COLO829 (cell line): ENCODE measurements around the gene PPIP5K2.
A peak's percentile ranks its signal among the peaks of the same experiment; 100 is the strongest.
"Not testable (repeated sequence)": the region's sequence is repeated elsewhere in the genome, so short reads cannot be mapped to it uniquely, and the experiment has no call there.

Experiments used
- DNase-seq: peaks from one replicate; pipeline ENCODE4 v3.0.0; 2012; ENCODE audit warnings: low spot score

Gene PPIP5K2

DNA sequence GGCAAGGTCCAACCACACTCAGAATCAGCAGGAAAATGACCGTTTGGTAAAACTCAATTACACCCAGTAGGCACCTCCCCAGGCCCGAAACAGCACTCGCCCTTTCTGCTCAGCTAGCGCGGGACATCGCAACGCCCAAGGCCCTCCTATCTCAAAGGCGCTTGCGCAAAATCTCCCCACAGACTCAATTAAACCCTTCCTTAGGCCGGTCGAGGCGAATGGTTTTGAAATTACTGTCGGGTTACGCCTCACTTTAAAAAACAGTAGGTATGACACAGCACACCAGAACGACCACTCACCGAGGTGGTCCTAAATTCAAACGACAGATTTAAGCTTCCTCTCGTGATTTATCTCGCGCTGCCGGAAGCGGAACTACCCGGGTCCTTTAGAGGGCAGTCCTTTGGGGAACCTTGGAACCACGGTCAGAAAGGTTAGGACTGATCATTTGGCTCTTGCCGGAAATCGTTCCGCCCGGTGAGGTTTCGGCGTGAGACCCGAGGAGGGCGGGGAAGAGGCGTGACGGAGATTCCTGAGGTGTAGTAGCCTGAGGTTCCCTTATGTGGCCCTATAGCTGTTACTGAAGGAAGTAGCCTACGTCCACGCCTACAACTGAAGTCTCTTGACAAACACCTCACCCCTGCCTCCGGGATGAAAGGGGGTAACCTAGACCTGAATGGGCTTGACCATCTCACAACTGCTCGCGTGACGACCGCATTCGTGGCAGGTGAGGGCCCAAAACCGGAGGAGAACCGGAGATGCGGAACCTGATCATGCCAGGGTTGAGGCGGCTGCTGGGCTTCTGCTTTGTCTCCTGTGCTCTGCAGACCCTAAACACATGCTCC is at the start of gene PPIP5K2, which contains the start of gene GIN1:
TSS of gene PPIP5K2 (plus strand) at position 537 of the 842 bp plus-strand sequence. CDS start 9,289 bp downstream, outside the sequence.
TSS of gene GIN1 (minus strand) at position 374 of the 842 bp plus-strand sequence. CDS start 11,431 bp downstream, outside the sequence.
- peak; percentile 74 for DNase-seq

DNA sequence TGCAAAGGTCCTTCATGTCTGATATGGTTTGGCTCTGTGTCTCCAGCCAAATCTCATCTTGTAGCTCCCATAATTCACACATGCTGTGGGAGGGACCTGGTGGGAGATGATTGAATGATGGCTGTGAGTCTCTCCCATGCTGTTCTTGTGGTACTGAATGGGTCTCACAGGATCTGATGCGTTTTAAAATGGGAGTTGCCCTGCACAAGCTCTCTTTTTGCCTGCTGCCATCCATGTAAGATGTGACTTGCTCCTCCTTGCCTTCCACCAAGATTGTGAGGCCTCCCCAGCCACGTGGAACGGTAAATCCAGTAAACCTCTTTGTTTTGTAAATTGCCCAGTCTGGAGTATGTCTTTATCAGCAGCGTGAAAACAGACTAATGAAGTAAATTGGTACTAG is 46.6 kb upstream of the PPIP5K2 start:
- not testable (repeated sequence) for DNase-seq

DNA sequence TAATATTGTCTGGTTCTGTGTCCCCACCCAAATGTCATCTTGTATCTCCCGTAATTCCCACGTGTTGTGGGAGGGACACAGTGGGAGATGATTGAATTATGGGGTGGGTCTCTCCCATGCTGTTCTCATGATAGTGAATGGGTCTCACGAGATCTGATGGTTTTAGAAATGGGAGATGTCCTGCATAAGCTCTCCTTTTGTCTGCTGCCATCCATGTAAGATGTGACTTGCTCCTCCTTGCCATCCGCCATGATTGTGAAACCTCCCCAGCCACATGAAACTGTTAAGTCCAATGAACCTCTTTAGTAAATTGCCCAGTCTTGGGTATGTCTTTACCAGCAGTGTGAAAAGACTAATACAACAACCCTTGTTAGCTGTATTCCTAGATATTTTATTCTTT is 44.7 kb upstream of the PPIP5K2 start:
- DNase-seq: no peak

DNA sequence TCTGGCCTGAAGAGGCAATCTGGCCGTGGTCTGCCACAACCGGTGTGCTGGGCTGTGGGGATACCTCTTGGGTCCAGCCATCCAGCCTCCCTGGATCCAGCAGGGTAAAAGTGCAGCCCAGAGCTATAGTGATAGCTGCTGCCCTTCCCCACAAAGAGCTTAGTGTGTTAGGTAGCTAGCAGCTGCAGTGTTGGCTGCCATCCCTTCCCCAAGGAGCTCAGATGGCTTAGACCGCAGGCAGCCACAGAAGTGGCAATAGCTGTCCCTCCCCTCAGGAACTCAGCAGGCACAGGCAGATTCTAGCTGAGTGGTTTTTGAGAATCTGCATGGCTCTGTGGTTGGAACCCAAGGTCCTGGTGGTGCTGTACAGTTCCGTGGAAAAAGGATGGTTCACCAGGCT is 40.3 kb upstream of the PPIP5K2 start:
- DNase-seq: no peak

DNA sequence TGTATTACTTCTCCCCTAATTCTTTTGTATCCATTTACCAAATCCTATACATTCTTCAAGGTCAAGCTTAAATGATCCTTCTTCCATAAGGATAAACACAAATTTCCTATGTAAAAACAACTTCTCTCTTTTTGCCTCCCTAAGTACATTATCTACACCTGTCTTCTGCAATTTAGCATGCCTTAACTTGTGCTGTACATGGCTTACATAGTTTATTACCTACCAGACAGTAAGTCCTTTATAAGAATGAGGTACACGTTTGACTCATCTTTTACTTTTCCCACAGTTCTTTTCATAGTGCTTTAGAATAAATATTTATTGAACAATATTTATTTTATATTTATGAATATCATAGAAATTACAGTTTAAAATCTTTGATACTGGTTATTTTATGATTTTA is 33.6 kb upstream of the PPIP5K2 start:
- no peak for DNase-seq

DNA sequence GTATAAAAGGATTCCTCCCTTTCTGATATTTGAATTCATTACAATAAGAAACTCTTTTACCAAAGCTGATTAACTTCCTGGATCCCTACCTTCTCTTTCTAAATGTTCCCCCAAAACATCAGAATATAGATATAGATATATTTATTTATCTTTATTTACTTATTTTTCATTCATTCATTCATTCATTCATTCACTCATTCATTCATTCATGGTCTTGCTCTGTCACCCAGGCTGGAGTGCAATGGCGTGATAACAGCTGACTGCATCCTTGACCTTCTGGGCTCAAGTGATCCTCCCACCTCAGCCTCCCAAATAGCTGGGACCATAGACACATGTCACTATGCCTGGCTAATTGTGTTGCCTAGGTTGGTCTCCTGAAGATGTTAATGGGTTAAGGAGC is 30.8 kb upstream of the PPIP5K2 start:
- DNase-seq: no peak

DNA sequence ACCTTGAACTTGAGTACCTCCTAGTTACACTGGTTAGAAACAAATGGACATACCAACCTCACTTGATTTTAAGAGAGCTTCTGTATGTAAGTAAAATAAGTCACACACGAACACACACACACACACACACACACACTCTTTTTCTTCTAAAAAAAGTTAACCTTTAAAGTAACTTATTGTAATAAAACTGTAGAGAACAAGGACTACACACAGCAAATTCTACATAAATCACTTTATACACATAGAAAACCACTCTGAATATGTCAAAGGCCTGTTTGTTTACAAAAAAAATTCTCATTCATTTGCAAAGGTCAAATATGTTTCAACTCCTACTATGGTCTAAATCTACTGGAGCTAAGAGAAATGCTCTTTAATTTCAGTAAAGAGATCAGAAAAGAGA is 29.3 kb upstream of the PPIP5K2 start:
- DNase-seq: peak; percentile 33

DNA sequence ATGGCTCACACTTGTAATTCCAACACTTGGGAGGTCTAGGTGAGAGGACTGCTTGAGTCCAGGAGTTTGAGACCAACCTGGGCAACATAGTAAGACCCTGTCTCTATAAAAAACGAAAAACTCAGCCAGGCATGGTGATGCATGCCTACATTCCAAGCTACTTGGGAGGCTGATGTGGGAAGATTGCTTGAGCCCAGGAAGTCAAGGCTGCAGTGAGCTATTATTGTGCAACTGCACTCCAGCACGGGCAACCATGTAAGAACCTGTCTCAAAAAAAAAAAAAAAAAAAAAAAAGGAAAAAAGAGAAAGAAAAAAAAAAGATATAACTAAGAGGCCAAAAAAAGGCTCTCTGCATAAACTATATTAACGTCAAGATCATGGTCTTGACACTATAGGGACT is 27.4 kb upstream of the PPIP5K2 start:
- no peak for DNase-seq

DNA sequence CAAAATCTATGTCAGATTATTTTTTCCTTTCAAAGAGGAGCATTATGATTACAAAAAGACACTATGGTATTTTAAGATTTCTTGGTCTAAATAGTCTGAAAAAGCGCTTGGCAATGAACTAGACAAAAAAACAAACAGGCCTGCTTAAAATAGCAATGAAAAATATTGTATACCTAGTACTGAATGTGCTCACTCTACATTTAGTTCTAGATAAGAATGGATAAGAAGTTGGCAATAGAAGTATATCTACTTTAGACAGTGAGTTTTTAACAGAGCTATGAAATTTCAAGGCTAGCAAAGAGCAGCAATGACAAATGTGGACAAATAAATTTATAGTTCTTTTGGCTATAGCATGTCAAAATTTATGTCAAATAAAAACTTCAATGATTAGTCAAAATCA is 26.4 kb upstream of the PPIP5K2 start:
- no peak for DNase-seq

DNA sequence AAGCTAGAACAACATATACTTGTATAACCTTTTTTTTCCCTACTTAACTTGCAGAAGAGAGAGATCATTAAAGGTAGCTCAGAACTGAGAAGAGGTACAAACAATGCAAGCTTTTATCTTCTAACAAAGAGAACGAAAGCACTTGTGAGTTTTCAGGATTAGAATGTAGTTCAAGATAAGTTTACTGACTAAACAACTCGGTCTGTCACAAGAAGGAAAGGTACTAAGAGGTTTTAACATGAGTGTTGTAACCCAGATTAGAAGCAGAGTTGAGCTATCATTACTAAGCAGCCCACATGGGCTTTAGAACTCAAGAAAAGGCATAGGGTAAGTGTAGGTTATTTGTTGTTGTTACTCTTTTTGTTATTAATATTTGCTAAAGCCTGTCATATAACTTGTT is 25.4 kb upstream of the PPIP5K2 start:
- no peak for DNase-seq

DNA sequence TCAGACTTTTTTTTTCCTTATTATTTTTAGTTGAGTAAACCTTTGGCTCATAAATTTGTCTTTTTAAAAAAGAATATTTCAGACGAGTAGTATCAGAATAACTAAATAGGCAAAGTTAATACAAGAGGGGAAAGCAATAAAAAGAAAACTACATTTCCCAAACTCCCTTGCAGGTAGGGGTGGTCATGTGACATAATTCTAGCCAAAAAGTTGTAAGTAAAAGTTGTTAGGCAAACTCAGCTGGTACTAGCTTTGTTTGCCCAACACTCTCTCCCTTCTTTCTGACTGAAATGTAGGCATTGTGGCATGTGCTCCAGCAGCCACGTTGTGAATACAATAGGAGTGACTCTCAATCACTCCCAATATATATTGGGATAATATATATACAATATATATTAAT is 21.1 kb upstream of the PPIP5K2 start:
- no peak for DNase-seq

DNA sequence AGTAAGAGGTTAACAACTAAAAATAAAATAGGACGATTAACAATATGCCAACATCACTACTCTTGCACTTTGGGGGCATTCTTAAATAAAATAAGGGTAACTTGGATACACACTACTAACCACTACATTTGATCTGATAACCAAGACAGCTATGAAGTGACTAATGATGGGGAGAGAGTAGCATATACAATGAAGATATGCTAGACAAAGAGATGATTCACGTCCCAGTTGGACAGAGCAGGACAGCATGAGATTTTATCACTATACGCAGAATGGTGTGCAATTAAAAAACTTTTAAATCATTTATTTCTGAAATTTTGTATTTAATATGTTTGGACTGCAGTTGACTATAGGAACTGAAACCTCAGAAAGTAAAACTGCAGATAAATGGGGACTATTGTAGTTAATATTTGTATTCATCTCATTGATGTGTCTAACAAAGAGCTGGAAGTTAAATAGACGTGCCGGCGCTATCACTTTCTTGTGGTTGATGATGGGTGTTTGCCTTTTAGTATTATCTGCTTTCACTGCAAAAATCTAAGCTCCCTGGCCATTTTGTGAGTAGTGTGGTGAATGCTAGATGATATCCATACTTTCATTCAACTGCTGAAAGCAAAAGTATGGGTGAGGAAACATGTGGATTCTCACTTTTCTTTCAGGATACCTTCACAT is 18.9 kb upstream of the PPIP5K2 start:
- no peak for DNase-seq

DNA sequence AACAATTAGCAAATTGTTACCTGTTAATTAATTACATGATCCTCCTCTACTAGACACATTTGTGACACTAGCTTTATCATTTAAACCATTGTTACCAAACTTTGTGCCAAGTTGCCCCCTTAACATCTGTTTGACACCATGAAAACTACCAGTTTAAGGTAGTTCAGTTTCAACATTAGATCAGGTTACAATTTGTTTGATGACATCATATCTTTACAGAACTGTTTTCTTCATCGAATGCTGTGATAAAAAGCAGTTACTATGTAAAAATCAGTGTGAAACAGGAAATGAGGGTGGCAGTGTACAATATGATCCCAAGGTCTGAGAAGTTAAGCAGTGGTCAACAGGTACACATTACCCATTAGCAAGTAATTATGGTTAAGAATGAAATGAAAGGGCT is 17.9 kb upstream of the PPIP5K2 start:
- DNase-seq: no peak

DNA sequence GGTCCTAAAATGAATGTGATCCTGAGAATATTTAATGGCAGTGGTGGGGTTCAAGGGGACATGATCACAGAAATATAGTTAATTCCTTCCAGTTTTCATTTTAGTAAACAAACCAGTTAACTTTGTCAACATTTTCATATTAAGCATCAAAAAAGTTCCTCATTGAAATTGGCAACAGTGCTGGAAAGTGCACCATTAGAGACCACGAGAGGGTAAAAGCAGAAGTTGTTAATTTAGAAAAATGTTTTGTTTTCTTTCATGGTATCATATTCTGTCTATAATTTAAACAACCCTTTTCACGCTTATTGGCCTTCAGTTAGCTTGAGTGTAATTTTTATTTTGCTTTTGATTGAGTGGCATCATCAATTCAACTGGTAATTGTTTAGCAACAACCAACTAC is 12.0 kb upstream of the PPIP5K2 start:
- DNase-seq: no peak

DNA sequence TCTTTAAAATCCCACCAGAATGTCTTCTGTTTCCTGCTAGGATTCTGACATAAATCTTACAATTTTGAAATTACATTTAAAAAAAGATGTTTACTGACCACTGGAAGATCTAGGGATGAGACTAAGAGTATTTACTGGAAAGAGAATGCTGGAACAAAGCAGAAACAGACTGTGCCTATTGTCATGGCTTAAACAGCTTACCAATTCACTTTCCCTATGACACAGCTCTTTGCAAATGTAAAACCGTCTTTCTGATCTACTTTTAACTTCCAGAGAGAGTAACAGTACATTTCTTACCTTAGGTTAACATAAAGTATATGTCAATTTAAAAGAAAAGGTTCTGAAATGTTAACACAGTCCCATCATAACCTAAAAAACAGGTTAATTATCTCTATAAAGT is 10.8 kb upstream of the PPIP5K2 start:
- DNase-seq: no peak

DNA sequence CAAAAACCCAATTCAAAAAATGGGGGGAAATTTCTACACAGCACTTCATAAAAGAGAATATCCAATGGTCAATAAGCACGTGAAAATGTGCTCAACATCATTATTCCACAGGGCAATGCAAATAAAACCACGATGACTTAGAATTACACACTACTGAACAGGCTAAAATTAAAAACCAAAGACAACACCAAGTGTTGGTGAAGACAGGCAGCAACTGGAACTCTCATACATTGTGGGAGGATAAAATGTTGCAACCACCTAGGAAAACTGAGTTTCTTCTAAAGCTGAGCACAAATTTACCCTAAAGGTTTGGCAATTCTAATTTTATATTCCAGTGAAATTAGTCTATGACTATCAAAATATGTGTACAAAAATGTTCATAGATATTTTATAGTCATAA is 9.7 kb upstream of the PPIP5K2 start:
- DNase-seq: no peak

DNA sequence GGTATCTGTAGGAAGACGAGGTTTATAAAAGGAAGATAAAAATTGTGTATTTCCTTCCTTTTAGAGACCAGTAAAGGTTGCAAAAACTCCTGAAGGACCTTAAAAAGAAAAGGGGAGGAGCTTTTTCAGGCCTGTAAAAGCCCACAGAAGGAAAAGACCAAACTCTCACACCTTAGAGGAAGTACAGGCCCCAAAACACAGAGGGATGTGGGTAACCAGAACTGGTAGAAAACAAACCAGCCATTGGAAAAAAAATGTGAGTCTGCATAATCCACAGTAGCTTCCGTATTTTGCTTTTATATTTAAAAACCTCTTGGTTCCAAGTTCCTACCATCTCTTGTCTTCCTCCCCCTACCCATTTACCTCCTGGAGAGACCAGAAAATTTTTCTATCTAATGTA is 8.6 kb upstream of the PPIP5K2 start:
- no peak for DNase-seq

DNA sequence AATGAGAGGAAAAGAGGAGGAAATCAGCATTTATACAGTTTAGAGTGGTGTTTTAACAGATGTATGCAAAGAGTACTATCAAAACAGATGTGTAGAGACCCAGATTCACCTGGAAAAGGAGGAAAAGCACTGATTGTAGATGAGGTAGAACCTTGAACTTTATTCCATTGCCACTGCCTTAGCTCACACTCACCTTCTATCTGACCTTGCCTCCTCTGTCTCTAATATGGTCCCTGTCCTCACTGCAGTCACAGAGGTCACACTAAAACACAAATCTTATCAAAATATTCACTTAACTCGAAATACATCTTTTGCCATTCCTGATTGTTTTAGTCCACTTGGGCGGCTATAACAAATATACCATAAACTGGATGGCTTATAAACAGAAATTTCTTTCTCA is 7.2 kb upstream of the PPIP5K2 start:
- no peak for DNase-seq

DNA sequence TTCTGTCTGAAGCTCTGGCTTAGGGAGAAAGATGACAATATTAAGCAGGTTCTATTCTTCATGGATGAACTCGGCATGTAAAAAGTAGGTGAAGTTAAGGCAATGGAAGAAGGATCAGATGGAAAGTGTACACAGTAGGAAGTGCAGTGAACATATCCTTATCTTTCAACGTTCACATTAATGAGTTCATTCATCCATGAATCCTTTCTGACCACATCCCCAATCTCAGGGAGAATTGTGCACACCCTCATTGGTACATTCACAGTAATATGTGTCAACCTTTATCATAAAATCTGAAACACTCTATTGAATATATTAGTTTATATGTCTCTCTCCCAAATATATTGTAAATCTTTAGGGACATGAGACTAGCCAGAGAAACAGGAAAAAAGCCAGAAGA is 5.7 kb upstream of the PPIP5K2 start:
- DNase-seq: no peak

DNA sequence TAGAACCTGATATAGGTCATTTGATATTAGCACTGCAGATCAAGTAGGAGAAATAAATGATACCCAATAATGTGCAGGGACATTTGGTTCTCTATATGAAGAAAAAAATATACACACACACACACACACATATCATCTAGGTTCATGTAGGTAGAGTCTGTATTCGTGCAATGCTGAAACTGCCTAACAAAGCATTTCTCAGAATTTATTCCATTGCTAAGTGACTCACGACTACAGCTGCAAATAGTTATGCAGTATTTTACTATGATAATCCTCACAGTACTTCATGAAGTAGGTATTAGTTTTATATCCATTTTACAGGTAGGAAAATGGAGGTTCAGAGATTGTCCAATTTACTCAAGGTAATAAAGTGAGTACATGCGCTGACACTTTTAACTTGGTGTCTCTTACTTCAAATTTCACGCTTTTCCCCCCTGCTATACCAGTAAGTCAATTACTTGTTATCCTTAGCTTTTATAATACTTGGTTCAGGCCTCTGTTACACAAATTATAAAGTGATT is 2.6 kb upstream of the PPIP5K2 start:
- no peak for DNase-seq

DNA sequence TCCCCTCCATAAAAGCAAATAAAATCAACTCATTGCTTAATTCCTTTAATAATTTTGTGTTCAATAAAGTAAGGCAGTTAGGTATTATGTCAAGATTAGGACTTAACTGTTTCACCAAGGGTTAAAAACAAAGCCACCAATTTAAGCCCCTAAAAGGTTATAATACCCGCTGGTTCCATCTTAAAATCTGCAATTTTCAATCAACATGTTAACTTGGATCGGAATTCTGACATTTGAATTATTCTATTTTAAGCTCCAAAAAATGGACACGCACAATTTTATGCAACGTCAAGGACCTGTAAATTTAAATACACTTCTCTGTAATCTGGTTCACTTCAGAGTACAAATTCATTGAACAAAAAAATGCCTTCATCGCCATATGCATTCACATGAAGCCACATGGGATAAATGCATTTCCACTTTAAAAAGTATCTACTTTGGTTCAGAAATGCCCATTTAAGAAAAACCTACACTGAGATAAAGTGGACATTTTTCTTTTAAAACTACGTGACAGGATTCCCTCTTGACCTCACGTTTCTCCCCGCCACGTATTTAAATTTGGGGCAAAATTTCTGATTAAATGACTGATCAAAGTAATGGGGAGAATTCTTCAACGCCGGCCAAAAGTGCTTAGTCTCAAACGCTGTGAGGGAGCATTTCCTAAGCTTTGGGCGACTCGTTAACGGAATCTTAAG is 884 bp upstream of the PPIP5K2 start:
- DNase-seq: no peak

DNA sequence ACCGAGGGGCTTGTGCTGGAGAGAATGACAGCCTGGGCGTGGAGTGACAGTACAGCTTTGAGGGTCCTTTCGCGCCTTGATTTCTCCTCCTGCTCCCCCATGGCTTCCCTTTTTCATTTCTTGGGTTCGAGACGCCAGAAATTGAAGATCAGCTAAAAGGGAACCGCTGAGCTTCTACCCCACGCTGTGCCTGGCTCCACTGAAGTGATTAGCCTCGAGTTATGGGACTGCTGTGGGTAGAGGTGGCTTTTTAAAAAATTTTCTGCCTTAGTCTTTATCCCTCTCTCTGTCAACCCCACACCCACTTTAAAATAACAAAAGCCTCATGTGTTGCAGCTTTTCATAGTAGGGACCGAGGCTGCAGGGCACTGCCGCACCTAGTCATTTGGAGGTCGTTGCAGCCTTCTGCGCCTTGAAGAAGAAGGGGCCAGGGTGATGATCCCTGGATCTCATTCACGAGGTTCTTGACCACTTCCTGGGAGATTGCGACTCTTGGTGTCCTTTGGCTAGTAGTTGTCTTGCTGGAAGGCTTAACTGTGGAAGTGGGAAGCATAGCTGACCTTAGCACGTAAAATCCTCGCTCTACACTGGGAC is 603 bp downstream of the PPIP5K2 start:
- no peak for DNase-seq
